GM23338 (cell line): Measurements from ENCODE around the gene DAGLB. TPM values are rescaled to one million over a fixed set of nuclear protein-coding genes. Genes with fewer than 3 reads are reported as not detected.

Experiments
- ATAC-seq: fragments of 200-7000 bp; cut with Tn5 transposase; 3 replicates; pipeline ENCODE4 v1.9.1; 2020
- DNase-seq: peaks from one replicate; pipeline ENCODE4 v3.0.0-alpha.2; 2015; ENCODE audit warnings: low spot score
- H2AFZ ChIP-seq: fragments of 200-600 bp; sonication (generic); 2 replicates; pipeline ENCODE4 v1.8.0; 2016; ENCODE audit warnings: antibody characterized with exemption, mild to moderate bottlenecking, moderate library complexity
- H3F3A ChIP-seq: fragments of 200-600 bp; sonication (generic); replicated peaks from 2 replicates; pipeline ENCODE4 v1.8.0; 2017; ENCODE audit warnings: antibody characterized with exemption, mixed run types, low read depth
- H3K27ac ChIP-seq: fragments of 200-600 bp; sonication (generic); 2 replicates; pipeline ENCODE4 v1.6.1; 2016; ENCODE audit warnings: low read depth
- H3K27me3 ChIP-seq: fragments of 200-600 bp; sonication (generic); 2 replicates; pipeline ENCODE4 v1.8.0; 2016; ENCODE audit warnings: mild to moderate bottlenecking, mixed run types, moderate library complexity; ENCODE audit not compliant: insufficient read depth
- H3K36me3 ChIP-seq: fragments of 200-600 bp; sonication (generic); 2 replicates; pipeline ENCODE4 v1.8.0; 2016; ENCODE audit warnings: mild to moderate bottlenecking; ENCODE audit not compliant: insufficient read depth
- H3K4me1 ChIP-seq: fragments of 200-600 bp; sonication (generic); 2 replicates; pipeline ENCODE4 v1.8.0; 2016; ENCODE audit warnings: mild to moderate bottlenecking, moderate library complexity; ENCODE audit not compliant: insufficient read depth
- H3K4me2 ChIP-seq: fragments of 200-600 bp; sonication (generic); 2 replicates; pipeline ENCODE4 v1.7.1; 2017; ENCODE audit warnings: mixed run types
- H3K4me3 ChIP-seq: fragments of 200-600 bp; sonication (generic); 2 replicates; pipeline ENCODE4 v1.6.1; 2016; ENCODE audit warnings: mixed run types
- H3K79me2 ChIP-seq: fragments of 200-600 bp; sonication (generic); replicated peaks from 2 replicates; pipeline ENCODE4 v1.8.0; 2017; ENCODE audit warnings: mild to moderate bottlenecking; ENCODE audit not compliant: insufficient read depth
- H3K9me2 ChIP-seq: fragments of 200-600 bp; sonication (generic); 2 replicates; pipeline ENCODE4 v1.8.0; 2017; ENCODE audit not compliant: insufficient read depth
- H4K20me1 ChIP-seq: fragments of 200-600 bp; sonication (generic); replicated peaks from 2 replicates; pipeline ENCODE4 v1.8.0; 2017; ENCODE audit warnings: mild to moderate bottlenecking; ENCODE audit not compliant: insufficient read depth
- H3K27ac Mint-ChIP-seq: 2 replicates; pipeline ENCODE4 v1.8.0; 2020; ENCODE audit warnings: inconsistent platforms, mild to moderate bottlenecking, moderate library complexity, mixed read lengths
- H3K27me3 Mint-ChIP-seq: 3 replicates; pipeline ENCODE4 v1.8.0; 2022; ENCODE audit warnings: low read depth, mild to moderate bottlenecking, moderate library complexity, mixed read lengths, inconsistent platforms; ENCODE audit not compliant: insufficient read depth, poor library complexity
- H3K36me3 Mint-ChIP-seq: 3 replicates; pipeline ENCODE4 v1.8.0; 2021; ENCODE audit warnings: low read depth, mild to moderate bottlenecking, inconsistent platforms, moderate library complexity, mixed read lengths
- H3K4me1 Mint-ChIP-seq: 3 replicates; pipeline ENCODE4 v1.8.0; 2020; ENCODE audit warnings: mild to moderate bottlenecking, inconsistent platforms, mixed read lengths
- H3K4me3 Mint-ChIP-seq: 3 replicates; pipeline ENCODE4 v1.8.0; 2021; ENCODE audit warnings: moderate library complexity, mild to moderate bottlenecking, inconsistent platforms, mixed read lengths
- H3K9me3 Mint-ChIP-seq: 3 replicates; pipeline ENCODE4 v1.8.0; 2020; ENCODE audit warnings: moderate library complexity, mild to moderate bottlenecking, inconsistent platforms, mixed read lengths
- CTCF ChIP-seq, 2 experiments: fragments of 200-600 bp in 1 of 2; sonication (generic) in 1 of 2; conservative IDR thresholded peaks; 2 replicates each; pipeline versions ENCODE4 v1.5.1 to v1.6.1; 2016 to 2017; ENCODE audit warnings: antibody characterized with exemption in 2 of 2, low read depth in 2 of 2, mild to moderate bottlenecking in 2 of 2, moderate library complexity in 1 of 2
- ETS1 ChIP-seq: IDR thresholded peaks from 2 replicates; pipeline ENCODE4 v1.6.1; 2016; ENCODE audit warnings: antibody characterized with exemption
- NANOG ChIP-seq: IDR thresholded peaks from 2 replicates; pipeline ENCODE4 v1.6.1; 2016; ENCODE audit warnings: antibody characterized with exemption, borderline replicate concordance
- REST ChIP-seq: IDR thresholded peaks from one replicate; pipeline ENCODE4 v1.6.1; 2018; ENCODE audit warnings: antibody characterized with exemption; ENCODE audit not compliant: unreplicated experiment
- STAT1 ChIP-seq: IDR thresholded peaks from one replicate; pipeline ENCODE4 v1.6.1; 2016; ENCODE audit warnings: antibody characterized with exemption; ENCODE audit not compliant: unreplicated experiment
- ZNF114 ChIP-seq: fragments of 250-450 bp; sonication (Bioruptor Pico); IDR thresholded peaks from 2 replicates; pipeline ENCODE4 v1.5.0; 2020; ENCODE audit warnings: mild to moderate bottlenecking, moderate library complexity
- ZNF331 ChIP-seq: fragments of 250-450 bp; sonication (Bioruptor Pico); IDR thresholded peaks from 2 replicates; pipeline ENCODE4 v1.5.0; 2020; ENCODE audit warnings: low read depth, mild to moderate bottlenecking, moderate library complexity
- polyA plus RNA-seq: library from polyadenylated mRNA; unstranded; fragments of >200 nt; fragmentation: Nextera tagmentation; extraction: Ambion mirVana; gene quantifications from 2 replicates; pipeline ENCODE4 v1.2.1, GENCODE V29; 2016
- total RNA-seq: library from RNA; depleted of rRNA; stranded (reverse); fragments of >200 nt; shearing (Covaris generic); gene quantifications from 2 replicates; pipeline ENCODE4 v1.2.3, GENCODE V29; 2014

Gene DAGLB
- total and polyA plus RNA-seq, 2 experiments from 2014 or later, result 13.8 to 26.0 TPM

- TF ChIP-seq REST (no peak), ETS1 (no peak), STAT1 (no peak), ZNF114 (CRISPR knock-in tag) (no peak), CTCF (conservative IDR thresholded peaks at IDR 0.05; ENCODE audit: low read depth in 2 of 2) (no peak), NANOG (no peak), ZNF331 (CRISPR knock-in tag) (no peak)
Observed at GRCh38 chr7:6433784-6434615, 13.8 kb downstream of the DAGLB start (continued).

GRCh38 chr7:6432781-6433180 lies 15.0 kb downstream of the DAGLB start:
- Mint-ChIP-seq H3K9me3 (no peaks in the 10 kb centered on the region), H3K4me1 (peaks cover 2% of the 10 kb centered on the region; the same call in 1 of the 3 replicates), H3K4me3 (no peak overlapping the region), H3K27me3 (peaks cover 13% of the 10 kb centered on the region), H3K36me3 (peaks cover 60% of the 10 kb centered on the region), H3K27ac (no peak overlapping the region)
- peaks cover 56% of the 10 kb centered on the region for H3K79me2 ChIP-seq
- H3K36me3 ChIP-seq, result peaks cover 14% of the 10 kb centered on the region
- ATAC-seq, result no peak
- no peak overlapping the region for H3K27ac ChIP-seq
- no peak for TF ChIP-seq ZNF114 (CRISPR knock-in tag)
- no peak for TF ChIP-seq ETS1
- TF ChIP-seq REST, result no peak
- TF ChIP-seq STAT1, result no peak
- no peak for TF ChIP-seq CTCF (conservative IDR thresholded peaks at IDR 0.05; ENCODE audit: low read depth in 2 of 2)
- no peaks in the 10 kb centered on the region for H3K27me3 ChIP-seq
- peaks cover 31% of the 10 kb centered on the region for H4K20me1 ChIP-seq
- H3K4me1 ChIP-seq, result no peaks in the 10 kb centered on the region
- DNase-seq, result no peak
- no peak overlapping the region for H2AFZ ChIP-seq
- no peak overlapping the region for H3K4me3 ChIP-seq
- no peak overlapping the region for H3K4me2 ChIP-seq
- H3K9me2 ChIP-seq, result no peaks in the 10 kb centered on the region
- H3F3A ChIP-seq, result peaks cover 24% of the 10 kb centered on the region
